K562 (cell line): ENCODE measurements around the gene CYBRD1. TPM values are rescaled to one million over a fixed set of nuclear protein-coding genes. Genes with fewer than 3 reads are reported as not detected.

Experiments used
- ARID1B ChIP-seq: fragments of 450-650 bp; IDR thresholded peaks from 2 replicates; pipeline ENCODE4 v1.6.1; 2016; ENCODE audit warnings: antibody characterized with exemption, mild to moderate bottlenecking, inconsistent platforms
- ASH1L ChIP-seq: fragments of 450-650 bp; IDR thresholded peaks from 2 replicates; pipeline ENCODE4 v1.6.1; 2018; ENCODE audit warnings: borderline replicate concordance, mild to moderate bottlenecking, low read depth; ENCODE audit not compliant: partially characterized antibody
- CBFA2T2 ChIP-seq: fragments of 450-650 bp; conservative IDR thresholded peaks from 2 replicates; pipeline ENCODE4 v1.6.1; 2017; ENCODE audit warnings: mild to moderate bottlenecking
- CREM ChIP-seq: IDR thresholded peaks from 2 replicates; pipeline ENCODE4 v1.6.1; 2014; ENCODE audit warnings: antibody characterized with exemption, low read depth
- HDAC8 ChIP-seq: fragments of 450-650 bp; IDR thresholded peaks from 2 replicates; pipeline ENCODE4 v1.6.1; 2016; ENCODE audit warnings: mild to moderate bottlenecking, missing genetic modification characterization, moderate library complexity, missing compliant biosample characterization
- MTA3 ChIP-seq: fragments of 450-650 bp; formaldehyde crosslinking; IDR thresholded peaks from 2 replicates; pipeline ENCODE4 v1.6.1; 2017; ENCODE audit warnings: mild to moderate bottlenecking, borderline replicate concordance
- NFRKB ChIP-seq: fragments of 450-650 bp; IDR thresholded peaks from 2 replicates; pipeline ENCODE4 v1.6.1; 2016; ENCODE audit warnings: low read depth
- NR1H2 ChIP-seq: sonication (generic); formaldehyde crosslinking; IDR thresholded peaks from 2 replicates; pipeline ENCODE4 v1.4.0; 2020; ENCODE audit warnings: mild to moderate bottlenecking, missing genetic modification reagents
- PRPF4 ChIP-seq: fragments of 200-400 bp; formaldehyde crosslinking; IDR thresholded peaks from one replicate; pipeline ENCODE4 v1.6.1; 2017; ENCODE audit warnings: low read length, low read depth, mild to moderate bottlenecking; ENCODE audit not compliant: insufficient read depth, poor library complexity, severe bottlenecking
- XRCC4 ChIP-seq: IDR thresholded peaks from one replicate; pipeline ENCODE4 v1.6.1; 2011; ENCODE audit not compliant: insufficient read depth, insufficient read length; ENCODE audit errors: extremely low read depth
- XRCC5 ChIP-seq: fragments of 200-400 bp; formaldehyde crosslinking; IDR thresholded peaks from 2 replicates; pipeline ENCODE4 v1.6.1; 2017; ENCODE audit warnings: low read depth, mild to moderate bottlenecking, low read length
- ZBED1 ChIP-seq: IDR thresholded peaks from 2 replicates; pipeline ENCODE4 v1.6.1; 2014
- ZNF24 ChIP-seq: fragments of 450-650 bp; IDR thresholded peaks from 2 replicates; pipeline ENCODE4 v1.6.1; 2016
- ZNF384 ChIP-seq: IDR thresholded peaks from 2 replicates; pipeline ENCODE4 v1.6.1; 2012; ENCODE audit warnings: low read depth, low read length, improper control_type of control experiment
- ZNF584 ChIP-seq: fragments of 200-800 bp; sonication (Bioruptor generic); IDR thresholded peaks from 2 replicates; pipeline ENCODE4 v1.6.1; 2016; ENCODE audit warnings: low read depth, mild to moderate bottlenecking, missing genetic modification characterization, missing compliant biosample characterization
- polyA plus RNA-seq, 8 experiments: library from polyadenylated mRNA; depleted of rRNA in 4 of 8; stranded (reverse) in 5 of 8; unstranded in 3 of 8; fragments of >200 nt; fragmentation: Nextera tagmentation in 2 of 8; fragmentation: Illumina TruSeq in 1 of 8; extraction: Ambion mirVana in 2 of 8; extraction: Trizol in 1 of 8; gene quantifications; 2 replicates each; pipeline versions ENCODE4 v1.2.1 to v1.2.3, GENCODE V29; 2011 to 2014; ENCODE audit warnings: inconsistent platforms in 1 of 8, missing spikeins in 1 of 8
- total RNA-seq, 7 experiments: library from RNA; depleted of rRNA in 6 of 7; stranded (reverse); fragments of >200 nt in 6 of 7; fragmentation: Illumina TruSeq in 2 of 7; extraction: Trizol in 2 of 7; gene quantifications; 2 replicates each; pipeline versions ENCODE4 v1.2.1 to v1.2.3, GENCODE V29; 2011 to 2021; ENCODE audit warnings: low replicate concordance in 1 of 7
- TF ChIP-seq, protein P1 (sequence below): fragments of 450-650 bp; IDR thresholded peaks from 2 replicates; pipeline ENCODE4 v1.6.1; 2016; ENCODE audit warnings: mild to moderate bottlenecking, moderate library complexity
- TF ChIP-seq, protein P2 (sequence below): fragments of 450-650 bp; formaldehyde crosslinking; IDR thresholded peaks from 2 replicates; pipeline ENCODE4 v1.4.0; 2020; ENCODE audit warnings: mild to moderate bottlenecking, moderate library complexity

The CYBRD1 gene
- total and polyA plus RNA-seq, 9 of the 15 experiments (the other 6 are each of a cell fraction or from before 2014, with no cell fraction given) = 9.6 to 22.4 (median 15.6) TPM

DNA sequence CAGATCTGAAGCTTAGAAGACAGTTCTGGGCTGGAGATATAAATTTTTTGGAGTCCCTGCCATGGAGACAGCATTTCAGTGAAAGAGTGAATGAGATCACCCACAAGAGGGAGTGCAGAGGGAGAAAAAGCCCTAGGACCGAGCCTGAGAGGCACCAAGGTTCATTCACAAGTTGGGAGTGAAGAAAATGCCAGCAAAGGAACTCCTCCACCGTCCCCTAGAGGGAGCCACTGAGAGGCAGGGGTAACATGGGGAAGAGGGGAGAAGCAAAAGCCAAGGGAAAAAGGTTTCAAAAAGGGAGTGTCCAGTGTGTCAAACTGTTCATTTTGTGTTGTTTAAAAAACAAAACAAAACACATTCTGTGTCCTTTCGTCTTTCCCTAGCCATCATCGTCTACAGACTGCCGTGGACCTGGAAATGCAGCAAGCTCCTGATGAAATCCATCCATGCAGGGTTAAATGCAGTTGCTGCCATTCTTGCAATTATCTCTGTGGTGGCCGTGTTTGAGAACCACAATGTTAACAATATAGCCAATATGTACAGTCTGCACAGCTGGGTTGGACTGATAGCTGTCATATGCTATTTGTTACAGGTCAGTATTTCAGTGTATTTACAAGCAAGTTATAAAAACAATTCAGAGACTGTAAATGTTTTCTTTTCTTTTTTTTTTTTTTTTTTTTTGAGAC lies 19.1 kb downstream of the CYBRD1 start (continued):
- TF ChIP-seq, protein P1, sequence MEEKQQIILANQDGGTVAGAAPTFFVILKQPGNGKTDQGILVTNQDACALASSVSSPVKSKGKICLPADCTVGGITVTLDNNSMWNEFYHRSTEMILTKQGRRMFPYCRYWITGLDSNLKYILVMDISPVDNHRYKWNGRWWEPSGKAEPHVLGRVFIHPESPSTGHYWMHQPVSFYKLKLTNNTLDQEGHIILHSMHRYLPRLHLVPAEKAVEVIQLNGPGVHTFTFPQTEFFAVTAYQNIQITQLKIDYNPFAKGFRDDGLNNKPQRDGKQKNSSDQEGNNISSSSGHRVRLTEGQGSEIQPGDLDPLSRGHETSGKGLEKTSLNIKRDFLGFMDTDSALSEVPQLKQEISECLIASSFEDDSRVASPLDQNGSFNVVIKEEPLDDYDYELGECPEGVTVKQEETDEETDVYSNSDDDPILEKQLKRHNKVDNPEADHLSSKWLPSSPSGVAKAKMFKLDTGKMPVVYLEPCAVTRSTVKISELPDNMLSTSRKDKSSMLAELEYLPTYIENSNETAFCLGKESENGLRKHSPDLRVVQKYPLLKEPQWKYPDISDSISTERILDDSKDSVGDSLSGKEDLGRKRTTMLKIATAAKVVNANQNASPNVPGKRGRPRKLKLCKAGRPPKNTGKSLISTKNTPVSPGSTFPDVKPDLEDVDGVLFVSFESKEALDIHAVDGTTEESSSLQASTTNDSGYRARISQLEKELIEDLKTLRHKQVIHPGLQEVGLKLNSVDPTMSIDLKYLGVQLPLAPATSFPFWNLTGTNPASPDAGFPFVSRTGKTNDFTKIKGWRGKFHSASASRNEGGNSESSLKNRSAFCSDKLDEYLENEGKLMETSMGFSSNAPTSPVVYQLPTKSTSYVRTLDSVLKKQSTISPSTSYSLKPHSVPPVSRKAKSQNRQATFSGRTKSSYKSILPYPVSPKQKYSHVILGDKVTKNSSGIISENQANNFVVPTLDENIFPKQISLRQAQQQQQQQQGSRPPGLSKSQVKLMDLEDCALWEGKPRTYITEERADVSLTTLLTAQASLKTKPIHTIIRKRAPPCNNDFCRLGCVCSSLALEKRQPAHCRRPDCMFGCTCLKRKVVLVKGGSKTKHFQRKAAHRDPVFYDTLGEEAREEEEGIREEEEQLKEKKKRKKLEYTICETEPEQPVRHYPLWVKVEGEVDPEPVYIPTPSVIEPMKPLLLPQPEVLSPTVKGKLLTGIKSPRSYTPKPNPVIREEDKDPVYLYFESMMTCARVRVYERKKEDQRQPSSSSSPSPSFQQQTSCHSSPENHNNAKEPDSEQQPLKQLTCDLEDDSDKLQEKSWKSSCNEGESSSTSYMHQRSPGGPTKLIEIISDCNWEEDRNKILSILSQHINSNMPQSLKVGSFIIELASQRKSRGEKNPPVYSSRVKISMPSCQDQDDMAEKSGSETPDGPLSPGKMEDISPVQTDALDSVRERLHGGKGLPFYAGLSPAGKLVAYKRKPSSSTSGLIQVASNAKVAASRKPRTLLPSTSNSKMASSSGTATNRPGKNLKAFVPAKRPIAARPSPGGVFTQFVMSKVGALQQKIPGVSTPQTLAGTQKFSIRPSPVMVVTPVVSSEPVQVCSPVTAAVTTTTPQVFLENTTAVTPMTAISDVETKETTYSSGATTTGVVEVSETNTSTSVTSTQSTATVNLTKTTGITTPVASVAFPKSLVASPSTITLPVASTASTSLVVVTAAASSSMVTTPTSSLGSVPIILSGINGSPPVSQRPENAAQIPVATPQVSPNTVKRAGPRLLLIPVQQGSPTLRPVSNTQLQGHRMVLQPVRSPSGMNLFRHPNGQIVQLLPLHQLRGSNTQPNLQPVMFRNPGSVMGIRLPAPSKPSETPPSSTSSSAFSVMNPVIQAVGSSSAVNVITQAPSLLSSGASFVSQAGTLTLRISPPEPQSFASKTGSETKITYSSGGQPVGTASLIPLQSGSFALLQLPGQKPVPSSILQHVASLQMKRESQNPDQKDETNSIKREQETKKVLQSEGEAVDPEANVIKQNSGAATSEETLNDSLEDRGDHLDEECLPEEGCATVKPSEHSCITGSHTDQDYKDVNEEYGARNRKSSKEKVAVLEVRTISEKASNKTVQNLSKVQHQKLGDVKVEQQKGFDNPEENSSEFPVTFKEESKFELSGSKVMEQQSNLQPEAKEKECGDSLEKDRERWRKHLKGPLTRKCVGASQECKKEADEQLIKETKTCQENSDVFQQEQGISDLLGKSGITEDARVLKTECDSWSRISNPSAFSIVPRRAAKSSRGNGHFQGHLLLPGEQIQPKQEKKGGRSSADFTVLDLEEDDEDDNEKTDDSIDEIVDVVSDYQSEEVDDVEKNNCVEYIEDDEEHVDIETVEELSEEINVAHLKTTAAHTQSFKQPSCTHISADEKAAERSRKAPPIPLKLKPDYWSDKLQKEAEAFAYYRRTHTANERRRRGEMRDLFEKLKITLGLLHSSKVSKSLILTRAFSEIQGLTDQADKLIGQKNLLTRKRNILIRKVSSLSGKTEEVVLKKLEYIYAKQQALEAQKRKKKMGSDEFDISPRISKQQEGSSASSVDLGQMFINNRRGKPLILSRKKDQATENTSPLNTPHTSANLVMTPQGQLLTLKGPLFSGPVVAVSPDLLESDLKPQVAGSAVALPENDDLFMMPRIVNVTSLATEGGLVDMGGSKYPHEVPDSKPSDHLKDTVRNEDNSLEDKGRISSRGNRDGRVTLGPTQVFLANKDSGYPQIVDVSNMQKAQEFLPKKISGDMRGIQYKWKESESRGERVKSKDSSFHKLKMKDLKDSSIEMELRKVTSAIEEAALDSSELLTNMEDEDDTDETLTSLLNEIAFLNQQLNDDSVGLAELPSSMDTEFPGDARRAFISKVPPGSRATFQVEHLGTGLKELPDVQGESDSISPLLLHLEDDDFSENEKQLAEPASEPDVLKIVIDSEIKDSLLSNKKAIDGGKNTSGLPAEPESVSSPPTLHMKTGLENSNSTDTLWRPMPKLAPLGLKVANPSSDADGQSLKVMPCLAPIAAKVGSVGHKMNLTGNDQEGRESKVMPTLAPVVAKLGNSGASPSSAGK = no peak
- TF ChIP-seq ZBED1 (no peak), HDAC8 (tag) (no peak), ARID1B (peak; percentile 26), ZNF584 (CRISPR knock-in tag) (no peak), XRCC4 (no peak), NR1H2 (CRISPR knock-in tag) (no peak), PRPF4 (no peak), XRCC5 (peak; percentile 44; the same call in 1 of the 2 replicates), CBFA2T2 (0 out of 2 replicates have a peak, but pooled peaks have one; percentile 1), ZNF24 (peak; percentile 59; the same call in 1 of the 2 replicates), ZNF384 (no peak), NFRKB (no peak), CREM (0 out of 2 replicates have a peak, but pooled peaks have one; percentile 23), MTA3 (peak; percentile 84; the same call in 1 of the 2 replicates), ASH1L (no peak)
- TF ChIP-seq, protein P2, sequence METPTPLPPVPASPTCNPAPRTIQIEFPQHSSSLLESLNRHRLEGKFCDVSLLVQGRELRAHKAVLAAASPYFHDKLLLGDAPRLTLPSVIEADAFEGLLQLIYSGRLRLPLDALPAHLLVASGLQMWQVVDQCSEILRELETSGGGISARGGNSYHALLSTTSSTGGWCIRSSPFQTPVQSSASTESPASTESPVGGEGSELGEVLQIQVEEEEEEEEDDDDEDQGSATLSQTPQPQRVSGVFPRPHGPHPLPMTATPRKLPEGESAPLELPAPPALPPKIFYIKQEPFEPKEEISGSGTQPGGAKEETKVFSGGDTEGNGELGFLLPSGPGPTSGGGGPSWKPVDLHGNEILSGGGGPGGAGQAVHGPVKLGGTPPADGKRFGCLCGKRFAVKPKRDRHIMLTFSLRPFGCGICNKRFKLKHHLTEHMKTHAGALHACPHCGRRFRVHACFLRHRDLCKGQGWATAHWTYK (CRISPR knock-in tag) = no peak
